Measurements from ENCODE around the gene YIF1A. TPM values are rescaled to one million over a fixed set of nuclear protein-coding genes. Genes with fewer than 3 reads are reported as not detected.

Gene YIF1A
- total RNA-seq, 1 donor from 2014 or later: 115 TPM

GRCh38 chr11:66274219-66274618 is 14.7 kb downstream of the YIF1A start:
- TF ChIP-seq CTCF (IDR thresholded peaks at IDR 0.05; ENCODE audit: partially characterized antibody, unreplicated experiment): no peak
- H3K36me3 Mint-ChIP-seq (ENCODE audit: unreplicated experiment): peaks cover 4% of the 10 kb centered on the region
- H3K4me3 Mint-ChIP-seq (ENCODE audit: unreplicated experiment): no peak overlapping the region
- peaks cover 4% of the 10 kb centered on the region for H3K9me3 Mint-ChIP-seq (ENCODE audit: unreplicated experiment)
- peaks cover 16% of the 10 kb centered on the region for H3K27me3 Mint-ChIP-seq (ENCODE audit: unreplicated experiment)
- DNase-seq: no peak
- H3K27ac Mint-ChIP-seq (ENCODE audit: unreplicated experiment): no peak overlapping the region
- H3K4me1 Mint-ChIP-seq (ENCODE audit: low read depth, unreplicated experiment): no peaks in the 10 kb centered on the region

GRCh38 chr11:66272596-66272995 is 16.3 kb downstream of the YIF1A start:
- Mint-ChIP-seq H3K27ac (ENCODE audit: unreplicated experiment) (no peak overlapping the region), H3K36me3 (ENCODE audit: unreplicated experiment) (peaks cover 4% of the 10 kb centered on the region), H3K27me3 (ENCODE audit: unreplicated experiment) (peaks cover 22% of the 10 kb centered on the region), H3K4me1 (ENCODE audit: low read depth, unreplicated experiment) (no peaks in the 10 kb centered on the region), H3K9me3 (ENCODE audit: unreplicated experiment) (peaks cover 14% of the 10 kb centered on the region), H3K4me3 (ENCODE audit: unreplicated experiment) (no peak overlapping the region)
- no peak for TF ChIP-seq CTCF (IDR thresholded peaks at IDR 0.05; ENCODE audit: partially characterized antibody, unreplicated experiment)
- DNase-seq: no peak

GRCh38 chr11:66271816-66272215 is 17.1 kb downstream of the YIF1A start:
- peaks cover 4% of the 10 kb centered on the region for H3K4me1 Mint-ChIP-seq (ENCODE audit: low read depth, unreplicated experiment)
- H3K27me3 Mint-ChIP-seq (ENCODE audit: unreplicated experiment): peaks cover 19% of the 10 kb centered on the region
- no peak for TF ChIP-seq CTCF (IDR thresholded peaks at IDR 0.05; ENCODE audit: partially characterized antibody, unreplicated experiment)
- H3K36me3 Mint-ChIP-seq (ENCODE audit: unreplicated experiment): peaks cover 4% of the 10 kb centered on the region
- peaks cover 14% of the 10 kb centered on the region for H3K9me3 Mint-ChIP-seq (ENCODE audit: unreplicated experiment)
- H3K4me3 Mint-ChIP-seq (ENCODE audit: unreplicated experiment): no peak overlapping the region
- H3K27ac Mint-ChIP-seq (ENCODE audit: unreplicated experiment): no peak overlapping the region
- DNase-seq: no peak

GRCh38 chr11:66268952-66269905 is 19.7 kb downstream of the YIF1A start:
- DNase-seq: peak; percentile 32
- Mint-ChIP-seq H3K4me3 (ENCODE audit: unreplicated experiment) (peak overlapping the region; percentile 98), H3K9me3 (ENCODE audit: unreplicated experiment) (peaks cover 15% of the 10 kb centered on the region), H3K27me3 (ENCODE audit: unreplicated experiment) (peaks cover 19% of the 10 kb centered on the region), H3K4me1 (ENCODE audit: low read depth, unreplicated experiment) (peaks cover 4% of the 10 kb centered on the region), H3K36me3 (ENCODE audit: unreplicated experiment) (peaks cover 4% of the 10 kb centered on the region), H3K27ac (ENCODE audit: unreplicated experiment) (peak overlapping the region; percentile 83)
- TF ChIP-seq CTCF (IDR thresholded peaks at IDR 0.05; ENCODE audit: partially characterized antibody, unreplicated experiment): no peak

Data from glutamatergic neuron (in vitro differentiated cells).